ENCODE data around the gene TRIM72. TPM values are rescaled to one million over a fixed set of nuclear protein-coding genes. Genes with fewer than 3 reads are reported as not detected.
"Not testable (repeated sequence)": the region's sequence is repeated elsewhere in the genome, so short reads cannot be mapped to it uniquely, and the experiment has no call there.

TRIM72 gene
- total RNA-seq, 2 donors from 2014 or later, result 0.08 to 0.17 TPM

- peak overlapping the region; percentile 89 for H3K27ac Mint-ChIP-seq
- peaks cover 25% of the 10 kb centered on the region for H3K27me3 Mint-ChIP-seq
- peaks cover 9% of the 10 kb centered on the region for H3K36me3 Mint-ChIP-seq (ENCODE audit: low read depth)
- DNase-seq (peak; percentile 23 to 44 (median 31)), ATAC-seq (peak; percentile 99)
- H3K4me3 Mint-ChIP-seq, result peak overlapping the region; percentile 67
- no peaks in the 10 kb centered on the region for H3K9me3 ChIP-seq (ENCODE audit: control insufficient read depth, low read length, poor library complexity, severe bottlenecking)
- H3K4me1 Mint-ChIP-seq, result peaks cover 30% of the 10 kb centered on the region
Measured at GRCh38 chr16:31265329-31266245, 51.7 kb downstream of the TRIM72 start.

GRCh38 chr16:31267332-31268032, 53.6 kb downstream of the TRIM72 start:
- ATAC-seq (no peak), DNase-seq (no peak)
- Mint-ChIP-seq H3K36me3 (ENCODE audit: low read depth) (peaks cover 7% of the 10 kb centered on the region), H3K4me1 (peaks cover 24% of the 10 kb centered on the region), H3K27ac (peak overlapping the region; percentile 12), H3K4me3 (no peak overlapping the region), H3K27me3 (peaks cover 34% of the 10 kb centered on the region)
- no peaks in the 10 kb centered on the region for H3K9me3 ChIP-seq (ENCODE audit: control insufficient read depth, low read length, poor library complexity, severe bottlenecking)

- DNase-seq (no peak), ATAC-seq (no peak)
- peaks cover 24% of the 10 kb centered on the region for H3K4me1 Mint-ChIP-seq
- peaks cover 34% of the 10 kb centered on the region for H3K27me3 Mint-ChIP-seq
- H3K27ac Mint-ChIP-seq, result peak overlapping the region; percentile 12
- H3K4me3 Mint-ChIP-seq, result no peak overlapping the region
- H3K9me3 ChIP-seq (ENCODE audit: control insufficient read depth, low read length, poor library complexity, severe bottlenecking), result no peaks in the 10 kb centered on the region
- peaks cover 7% of the 10 kb centered on the region for H3K36me3 Mint-ChIP-seq (ENCODE audit: low read depth)
Measured at GRCh38 chr16:31268033-31268365, 54.1 kb downstream of the TRIM72 start.

GRCh38 chr16:31268891-31269290, 55.0 kb downstream of the TRIM72 start:
- no peaks in the 10 kb centered on the region for H3K9me3 ChIP-seq (ENCODE audit: control insufficient read depth, low read length, poor library complexity, severe bottlenecking)
- ATAC-seq, result no peak
- DNase-seq, result no peak
- Mint-ChIP-seq H3K36me3 (ENCODE audit: low read depth) (peaks cover 7% of the 10 kb centered on the region), H3K4me3 (no peak overlapping the region), H3K27ac (no peak overlapping the region), H3K4me1 (peaks cover 19% of the 10 kb centered on the region), H3K27me3 (peaks cover 34% of the 10 kb centered on the region)

- no peak for DNase-seq
- Mint-ChIP-seq H3K36me3 (ENCODE audit: low read depth) (peaks cover 7% of the 10 kb centered on the region), H3K4me3 (no peak overlapping the region), H3K4me1 (peaks cover 19% of the 10 kb centered on the region), H3K27ac (no peak overlapping the region), H3K27me3 (peaks cover 34% of the 10 kb centered on the region)
- no peak for ATAC-seq
- H3K9me3 ChIP-seq (ENCODE audit: control insufficient read depth, low read length, poor library complexity, severe bottlenecking), result no peaks in the 10 kb centered on the region
Measured at GRCh38 chr16:31269541-31269940, 55.6 kb downstream of the TRIM72 start.

- Mint-ChIP-seq H3K27me3 (peaks cover 34% of the 10 kb centered on the region), H3K27ac (peak overlapping the region; percentile 41), H3K4me1 (peaks cover 19% of the 10 kb centered on the region)
- DNase-seq; H3K4me3 Mint-ChIP-seq; ATAC-seq; H3K9me3 ChIP-seq (ENCODE audit: control insufficient read depth, low read length, poor library complexity, severe bottlenecking); H3K36me3 Mint-ChIP-seq (ENCODE audit: low read depth): not testable (repeated sequence)
Measured at GRCh38 chr16:31269973-31270372, 56.1 kb downstream of the TRIM72 start.

GRCh38 chr16:31270795-31271194, 56.9 kb downstream of the TRIM72 start:
- no peak for ATAC-seq
- Mint-ChIP-seq H3K27me3 (peaks cover 26% of the 10 kb centered on the region), H3K36me3 (ENCODE audit: low read depth) (peaks cover 7% of the 10 kb centered on the region), H3K4me1 (peaks cover 12% of the 10 kb centered on the region), H3K27ac (no peak overlapping the region), H3K4me3 (no peak overlapping the region)
- H3K9me3 ChIP-seq (ENCODE audit: control insufficient read depth, low read length, poor library complexity, severe bottlenecking), result no peaks in the 10 kb centered on the region
- DNase-seq, result no peak

- Mint-ChIP-seq H3K27ac (no peak overlapping the region), H3K4me1 (peaks cover 10% of the 10 kb centered on the region), H3K27me3 (peaks cover 25% of the 10 kb centered on the region), H3K4me3 (no peak overlapping the region), H3K36me3 (ENCODE audit: low read depth) (peaks cover 7% of the 10 kb centered on the region)
- no peaks in the 10 kb centered on the region for H3K9me3 ChIP-seq (ENCODE audit: control insufficient read depth, low read length, poor library complexity, severe bottlenecking)
- DNase-seq, result no peak
- no peak for ATAC-seq
Measured at GRCh38 chr16:31271621-31272190, 57.8 kb downstream of the TRIM72 start.

GRCh38 chr16:31273187-31273586, 59.3 kb downstream of the TRIM72 start:
- Mint-ChIP-seq H3K4me1 (peaks cover 8% of the 10 kb centered on the region), H3K36me3 (ENCODE audit: low read depth) (no peaks in the 10 kb centered on the region), H3K4me3 (no peak overlapping the region), H3K27ac (no peak overlapping the region), H3K27me3 (peaks cover 13% of the 10 kb centered on the region)
- no peak for ATAC-seq
- DNase-seq, result no peak
- no peaks in the 10 kb centered on the region for H3K9me3 ChIP-seq (ENCODE audit: control insufficient read depth, low read length, poor library complexity, severe bottlenecking)

GRCh38 chr16:31273676-31274075, 59.8 kb downstream of the TRIM72 start:
- ATAC-seq (no peak), DNase-seq (no peak)
- Mint-ChIP-seq H3K4me1 (peaks cover 6% of the 10 kb centered on the region), H3K27me3 (peaks cover 12% of the 10 kb centered on the region), H3K27ac (no peak overlapping the region), H3K4me3 (no peak overlapping the region), H3K36me3 (ENCODE audit: low read depth) (peaks cover 2% of the 10 kb centered on the region)
- H3K9me3 ChIP-seq (ENCODE audit: control insufficient read depth, low read length, poor library complexity, severe bottlenecking), result no peaks in the 10 kb centered on the region

GRCh38 chr16:31274831-31275816, 61.2 kb downstream of the TRIM72 start:
- peaks cover 9% of the 10 kb centered on the region for H3K27me3 Mint-ChIP-seq
- no peak overlapping the region for H3K27ac Mint-ChIP-seq
- H3K36me3 Mint-ChIP-seq (ENCODE audit: low read depth), result peaks cover 2% of the 10 kb centered on the region
- H3K4me3 Mint-ChIP-seq, result no peak overlapping the region
- no peaks in the 10 kb centered on the region for H3K9me3 ChIP-seq (ENCODE audit: control insufficient read depth, low read length, poor library complexity, severe bottlenecking)
- peaks cover 4% of the 10 kb centered on the region for H3K4me1 Mint-ChIP-seq
- no peak for ATAC-seq
- DNase-seq, result no peak

- Mint-ChIP-seq H3K4me3 (no peak overlapping the region), H3K4me1 (peaks cover 2% of the 10 kb centered on the region), H3K27me3 (peaks cover 5% of the 10 kb centered on the region), H3K27ac (no peak overlapping the region), H3K36me3 (ENCODE audit: low read depth) (peaks cover 4% of the 10 kb centered on the region)
- no peaks in the 10 kb centered on the region for H3K9me3 ChIP-seq (ENCODE audit: control insufficient read depth, low read length, poor library complexity, severe bottlenecking)
- DNase-seq, result no peak
- ATAC-seq, result no peak
Measured at GRCh38 chr16:31276600-31276999, 62.7 kb downstream of the TRIM72 start.

Data from T-helper 17 cell (primary cell).